ENCODE data around the gene PITX3.

PITX3 gene

GRCh38 chr10:102231357-102232318 is 9.7 kb downstream of the PITX3 start:
- TF ChIP-seq, protein P1, sequence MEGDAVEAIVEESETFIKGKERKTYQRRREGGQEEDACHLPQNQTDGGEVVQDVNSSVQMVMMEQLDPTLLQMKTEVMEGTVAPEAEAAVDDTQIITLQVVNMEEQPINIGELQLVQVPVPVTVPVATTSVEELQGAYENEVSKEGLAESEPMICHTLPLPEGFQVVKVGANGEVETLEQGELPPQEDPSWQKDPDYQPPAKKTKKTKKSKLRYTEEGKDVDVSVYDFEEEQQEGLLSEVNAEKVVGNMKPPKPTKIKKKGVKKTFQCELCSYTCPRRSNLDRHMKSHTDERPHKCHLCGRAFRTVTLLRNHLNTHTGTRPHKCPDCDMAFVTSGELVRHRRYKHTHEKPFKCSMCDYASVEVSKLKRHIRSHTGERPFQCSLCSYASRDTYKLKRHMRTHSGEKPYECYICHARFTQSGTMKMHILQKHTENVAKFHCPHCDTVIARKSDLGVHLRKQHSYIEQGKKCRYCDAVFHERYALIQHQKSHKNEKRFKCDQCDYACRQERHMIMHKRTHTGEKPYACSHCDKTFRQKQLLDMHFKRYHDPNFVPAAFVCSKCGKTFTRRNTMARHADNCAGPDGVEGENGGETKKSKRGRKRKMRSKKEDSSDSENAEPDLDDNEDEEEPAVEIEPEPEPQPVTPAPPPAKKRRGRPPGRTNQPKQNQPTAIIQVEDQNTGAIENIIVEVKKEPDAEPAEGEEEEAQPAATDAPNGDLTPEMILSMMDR (IDR thresholded peaks at IDR 0.05), result peak; percentile 66

GRCh38 chr10:102230861-102231356 is 10.4 kb downstream of the PITX3 start:
- TF ChIP-seq, protein P1 (IDR thresholded peaks at IDR 0.05), result no peak

- TF ChIP-seq, protein P1 (IDR thresholded peaks at IDR 0.05), result no peak
Measured at GRCh38 chr10:102230264-102230860, 10.9 kb downstream of the PITX3 start.

GRCh38 chr10:102229810-102230263 is 11.5 kb downstream of the PITX3 start:
- TF ChIP-seq, protein P1 (IDR thresholded peaks at IDR 0.05), result peak; percentile 92

DNA sequence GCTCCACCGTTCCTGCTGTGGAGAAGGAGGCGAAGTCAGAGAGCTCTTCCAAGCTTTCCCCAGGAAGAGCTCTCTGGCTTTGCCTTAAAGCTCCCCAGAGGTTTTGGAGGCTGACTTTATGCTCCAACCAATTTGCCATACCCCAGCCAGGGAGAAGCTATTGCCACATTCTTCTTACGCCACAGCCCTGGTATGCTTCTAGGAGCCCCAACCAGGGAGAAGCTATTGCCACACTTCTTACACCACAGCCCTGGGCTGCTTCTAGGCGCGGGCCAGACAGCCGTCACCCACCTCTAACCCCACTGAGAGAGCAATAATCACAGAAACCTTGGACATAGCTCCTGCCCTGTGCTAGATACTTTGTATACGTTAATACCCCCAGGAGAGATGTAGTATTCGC is 14.3 kb downstream of the PITX3 start:
- TF ChIP-seq, protein P1 (IDR thresholded peaks at IDR 0.05), result no peak

DNA sequence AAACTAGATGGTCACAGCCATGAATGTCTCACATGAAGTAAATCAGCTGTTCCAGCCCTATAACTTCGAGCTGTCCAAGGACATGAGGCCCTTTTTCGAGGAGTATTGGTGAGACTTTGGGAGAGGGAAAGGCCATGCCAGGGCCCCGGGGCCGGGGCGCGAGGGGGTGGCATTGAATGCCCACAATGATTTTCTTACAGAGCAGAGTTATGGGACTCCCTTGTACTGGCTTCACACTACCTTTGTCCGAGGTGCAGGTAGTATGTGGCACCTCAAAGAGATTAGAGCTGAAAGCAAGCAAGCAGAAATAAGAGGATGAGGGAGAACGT is 14.8 kb downstream of the PITX3 start:
- TF ChIP-seq, protein P1 (IDR thresholded peaks at IDR 0.05), result no peak

- TF ChIP-seq, protein P1 (IDR thresholded peaks at IDR 0.05), result no peak
Measured at GRCh38 chr10:102225646-102226541, 15.4 kb downstream of the PITX3 start, which contains the start of gene ELOVL3. ELOVL3 (plus strand) TSS chr10:102226299; CDS start chr10:102226549, 250 bp downstream.
